Transverse colon (tissue), 3 donors: ENCODE results near the gene EXT2.

Experiments
- CTCF ChIP-seq, 5 experiments: fragments of 200-600 bp in 3 of 5; fragments of 450-650 bp in 2 of 5; sonication (generic) in 3 of 5; IDR thresholded peaks; 1 replicate in 2 of 5; 2 replicates in 3 of 5; pipeline ENCODE4 v1.5.1; 2016 to 2017; ENCODE audit warnings: antibody characterized with exemption in 5 of 5, inconsistent platforms in 3 of 5, mild to moderate bottlenecking in 2 of 5, moderate library complexity in 1 of 5
- EP300 ChIP-seq: sonication (generic); formaldehyde crosslinking; IDR thresholded peaks from one replicate; pipeline ENCODE4 v1.6.1; 2017; ENCODE audit warnings: antibody characterized with exemption, low read depth

GRCh38 chr11:44162004-44162403, 66.5 kb downstream of the EXT2 start:
- TF ChIP-seq EP300 (no peak), CTCF (IDR thresholded peaks at IDR 0.05) (no peak)
